Pulmonary artery endothelial cell (primary cell): ENCODE measurements around the gene BTBD9. TPM values are rescaled to one million over a fixed set of nuclear protein-coding genes. Genes with fewer than 3 reads are reported as not detected.

ENCODE experiments used
- DNase-seq: peaks from one replicate; pipeline ENCODE4 v3.0.0-alpha.2; 2011; ENCODE audit warnings: low read depth, low spot score
- total RNA-seq: library from RNA; depleted of rRNA; stranded (reverse); fragments of >200 nt; gene quantifications from 2 replicates; pipeline ENCODE4 v1.2.3, GENCODE V29; 2014

The BTBD9 gene
- total RNA-seq, 1 donor from 2014 or later = 7.6 TPM

GRCh38 chr6:38302838-38303237, 336.9 kb downstream of the BTBD9 start:
- no peak for DNase-seq

- no peak for DNase-seq
Observed at GRCh38 chr6:38302081-38302480, 337.6 kb downstream of the BTBD9 start.

- no peak for DNase-seq
Observed at GRCh38 chr6:38290133-38290799, 349.5 kb downstream of the BTBD9 start.

GRCh38 chr6:38287487-38287886, 352.2 kb downstream of the BTBD9 start:
- no peak for DNase-seq

- no peak for DNase-seq
Observed at GRCh38 chr6:38284802-38285394, 354.8 kb downstream of the BTBD9 start.

- peak; percentile 13 for DNase-seq
Observed at GRCh38 chr6:38283734-38284362, 355.9 kb downstream of the BTBD9 start.

- DNase-seq = no peak
Observed at GRCh38 chr6:38282911-38283310, 356.8 kb downstream of the BTBD9 start.

- no peak for DNase-seq
Observed at GRCh38 chr6:38281126-38281525, 358.6 kb downstream of the BTBD9 start.

GRCh38 chr6:38279963-38280588, 359.7 kb downstream of the BTBD9 start:
- DNase-seq = no peak

GRCh38 chr6:38279423-38279822, 360.3 kb downstream of the BTBD9 start:
- DNase-seq = no peak

GRCh38 chr6:38273325-38273724, 366.4 kb downstream of the BTBD9 start:
- DNase-seq = no peak

GRCh38 chr6:38272222-38272621, 367.5 kb downstream of the BTBD9 start:
- DNase-seq = no peak

GRCh38 chr6:38271081-38271480, 368.6 kb downstream of the BTBD9 start:
- no peak for DNase-seq

GRCh38 chr6:38270367-38270766, 369.4 kb downstream of the BTBD9 start:
- DNase-seq = no peak

- no peak for DNase-seq
Observed at GRCh38 chr6:38269461-38270172, 370.1 kb downstream of the BTBD9 start.

GRCh38 chr6:38268342-38268741, 371.4 kb downstream of the BTBD9 start:
- no peak for DNase-seq

- DNase-seq = no peak
Observed at GRCh38 chr6:38266921-38267354, 372.8 kb downstream of the BTBD9 start.

GRCh38 chr6:38264605-38265004, 375.1 kb downstream of the BTBD9 start:
- DNase-seq = no peak

- no peak for DNase-seq
Observed at GRCh38 chr6:38262609-38263008, 377.1 kb downstream of the BTBD9 start.

GRCh38 chr6:38262026-38262425, 377.7 kb downstream of the BTBD9 start:
- peak; percentile 66 for DNase-seq

GRCh38 chr6:38261626-38262025, 378.1 kb downstream of the BTBD9 start:
- no peak for DNase-seq

GRCh38 chr6:38259736-38260135, 380.0 kb downstream of the BTBD9 start:
- DNase-seq = peak; percentile 30
